Left kidney (tissue), 8 donors: ENCODE measurements around the gene VRK2. TPM values are rescaled to one million over a fixed set of nuclear protein-coding genes. Genes with fewer than 3 reads are reported as not detected.

Experiments used
- DNase-seq: peaks from one replicate; pipeline ENCODE4 v3.0.0-alpha.2; 2013
- long read RNA-seq, 8 donors: transcript quantifications; one replicate each; lab custom pipeline, GENCODE V29; 2026
- polyA plus RNA-seq: library from polyadenylated mRNA; unstranded; fragments of 120-200 nt; gene quantifications from one replicate; pipeline ENCODE4 v1.2.1, GENCODE V29; 2013; ENCODE audit not compliant: insufficient read length

The VRK2 gene
- polyA plus RNA-seq, result 28.2 TPM
- long read RNA-seq, donor 1, partial matches to known transcripts, result 11 of 23 reads
- long read RNA-seq, donor 1, other reads (novel, unspliced or antisense), result 11 of 23 reads
- long read RNA-seq, donor 2, partial matches to known transcripts, result 22 of 35 reads
- long read RNA-seq, donor 2, other reads (novel, unspliced or antisense), result 10 of 35 reads
- long read RNA-seq, donor 3, partial matches to known transcripts, result 23 of 30 reads
- long read RNA-seq, donor 3, other reads (novel, unspliced or antisense), result 5 of 30 reads
- long read RNA-seq, donor 4, result 0 reads
- long read RNA-seq, donor 5, partial matches to known transcripts, result 20 of 53 reads
- long read RNA-seq, donor 5, other reads (novel, unspliced or antisense), result 31 of 53 reads
- long read RNA-seq, donor 6, partial matches to known transcripts, result 5 of 20 reads
- long read RNA-seq, donor 6, other reads (novel, unspliced or antisense), result 14 of 20 reads
- long read RNA-seq, donor 7, partial matches to known transcripts, result 29 of 49 reads
- long read RNA-seq, donor 7, other reads (novel, unspliced or antisense), result 18 of 49 reads
- long read RNA-seq, donor 8, partial matches to known transcripts, result 0 of 3 reads
- long read RNA-seq, donor 8, other reads (novel, unspliced or antisense), result 0 of 3 reads

DNA sequence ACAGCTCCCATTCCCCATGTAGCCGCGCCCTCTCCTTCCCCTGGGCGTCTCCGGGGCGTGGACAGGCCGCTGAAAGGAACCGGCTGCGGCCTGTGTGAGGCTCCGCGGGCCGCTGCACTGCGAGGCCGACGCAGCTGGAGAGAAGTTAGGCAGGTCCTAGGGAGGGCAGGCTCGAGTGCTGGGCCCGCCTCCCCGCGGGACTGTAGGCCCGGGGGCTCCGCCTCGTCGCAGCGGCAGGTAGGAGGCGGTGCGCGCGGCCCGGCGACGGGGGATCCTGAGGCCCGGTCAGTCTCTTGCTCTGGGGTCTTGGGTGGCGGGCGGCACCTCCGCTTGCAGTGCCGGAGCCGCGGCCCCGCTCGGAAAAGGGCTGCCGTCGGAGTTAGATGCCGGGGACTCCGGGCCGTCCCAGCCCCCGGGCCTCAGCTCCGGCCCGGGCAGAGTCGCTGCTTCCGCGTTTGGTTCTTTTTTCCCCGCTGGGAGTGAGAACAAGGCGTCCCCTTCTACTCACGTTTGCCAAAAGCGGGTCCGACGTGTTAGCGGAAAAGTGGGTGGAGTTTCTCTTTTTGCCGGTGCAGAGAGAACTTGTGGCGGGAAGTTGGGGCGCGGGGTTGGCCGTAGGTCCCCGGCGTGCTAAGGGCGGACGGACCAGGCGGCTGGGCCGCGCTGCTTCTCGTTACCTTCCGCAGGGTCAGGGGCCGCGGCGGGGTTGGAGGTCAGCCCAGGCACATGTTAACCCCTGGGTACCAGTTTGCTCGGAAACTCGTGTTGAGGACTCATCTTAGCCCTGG lies at the start of gene VRK2:
Gene VRK2 (plus strand): TSS at position 222 of the 788 bp plus-strand sequence. CDS start 2,026 bp downstream, outside the sequence.
- DNase-seq, result peak; percentile 87

DNA sequence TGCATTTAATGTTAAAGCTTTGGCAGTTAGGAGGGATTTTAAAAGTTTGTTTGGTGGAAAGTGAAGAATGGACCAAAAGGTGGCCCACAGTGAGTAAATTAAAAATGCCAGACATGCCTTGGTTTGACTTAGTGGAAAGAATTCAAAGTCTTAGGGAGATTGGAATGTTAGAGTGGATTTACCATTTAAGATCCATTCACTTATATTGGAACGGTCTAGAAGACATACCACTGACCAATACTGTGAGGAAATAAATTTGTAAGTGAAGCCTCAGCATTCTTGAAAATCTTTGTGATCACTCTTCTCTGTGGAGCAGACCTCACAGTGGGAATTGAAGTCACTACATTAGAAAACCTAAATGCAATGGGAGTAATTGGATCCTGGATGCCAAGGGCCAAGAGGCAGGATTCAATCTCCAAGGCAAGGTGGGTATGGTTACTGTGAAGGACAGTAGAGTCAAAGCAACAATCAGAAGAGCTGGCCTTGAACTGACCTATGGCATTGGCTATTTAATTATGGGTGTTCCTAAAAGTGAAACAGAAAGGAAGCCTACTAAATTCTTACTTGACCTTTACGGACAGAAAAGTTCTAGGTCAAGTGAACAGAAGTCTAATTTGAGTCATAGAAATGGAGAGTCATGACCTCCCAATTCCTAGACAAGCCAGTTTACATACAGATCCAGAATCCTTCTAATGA lies 40.2 kb upstream of the VRK2 start:
- DNase-seq, result no peak

DNA sequence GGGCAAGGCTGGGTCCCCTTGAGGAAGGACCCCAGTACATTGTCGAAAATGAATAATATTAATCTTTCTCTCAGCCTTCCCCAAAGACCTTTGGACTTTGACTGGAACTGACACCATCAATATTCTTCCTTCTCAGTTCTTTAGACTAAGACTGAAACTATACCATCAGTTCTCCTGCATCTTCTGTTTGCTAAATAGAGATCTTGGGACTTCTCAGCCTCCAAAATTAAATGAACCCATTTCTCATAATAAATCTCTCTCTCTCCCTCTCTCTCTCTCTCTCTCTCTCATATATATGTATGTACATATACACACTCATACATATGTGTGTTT lies 39.7 kb upstream of the VRK2 start:
- DNase-seq, result no peak

DNA sequence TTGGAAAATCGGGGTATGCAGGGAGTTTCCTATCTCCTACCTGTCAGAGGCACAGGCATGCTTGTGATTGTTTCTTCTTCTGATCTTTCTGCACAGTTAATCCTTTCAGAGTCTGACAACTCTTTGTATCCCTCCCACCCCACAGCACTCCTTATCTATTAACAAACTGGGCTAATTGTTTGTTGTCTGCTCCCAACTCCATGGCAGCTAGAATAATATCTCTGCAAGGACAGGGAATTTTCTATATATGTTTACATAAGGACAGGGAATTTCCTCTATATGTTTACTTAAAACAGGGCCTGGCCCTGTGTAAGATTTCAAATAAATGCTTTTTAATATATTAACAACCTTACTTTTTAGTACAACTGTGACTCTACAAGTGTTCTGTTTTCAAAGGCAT lies 36.0 kb upstream of the VRK2 start:
- DNase-seq, result no peak

DNA sequence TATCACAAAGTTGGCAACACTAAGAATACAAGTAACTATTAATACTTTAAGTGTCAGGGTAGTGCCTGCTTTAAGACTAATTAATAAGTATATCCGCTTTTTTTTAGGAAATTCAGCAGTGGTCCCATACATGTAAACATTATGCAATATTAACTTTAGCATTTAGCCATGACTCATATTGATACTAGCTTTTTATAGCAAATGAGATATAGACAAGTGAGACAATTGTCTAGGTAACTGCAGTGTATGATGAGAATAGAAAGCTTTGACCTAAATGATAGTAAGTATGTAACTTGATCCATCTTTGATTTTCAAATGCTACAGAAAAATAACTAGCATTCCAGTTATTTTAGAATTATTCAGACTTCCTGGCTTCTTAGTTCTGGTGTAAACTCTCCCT lies 27.4 kb upstream of the VRK2 start:
- no peak for DNase-seq

DNA sequence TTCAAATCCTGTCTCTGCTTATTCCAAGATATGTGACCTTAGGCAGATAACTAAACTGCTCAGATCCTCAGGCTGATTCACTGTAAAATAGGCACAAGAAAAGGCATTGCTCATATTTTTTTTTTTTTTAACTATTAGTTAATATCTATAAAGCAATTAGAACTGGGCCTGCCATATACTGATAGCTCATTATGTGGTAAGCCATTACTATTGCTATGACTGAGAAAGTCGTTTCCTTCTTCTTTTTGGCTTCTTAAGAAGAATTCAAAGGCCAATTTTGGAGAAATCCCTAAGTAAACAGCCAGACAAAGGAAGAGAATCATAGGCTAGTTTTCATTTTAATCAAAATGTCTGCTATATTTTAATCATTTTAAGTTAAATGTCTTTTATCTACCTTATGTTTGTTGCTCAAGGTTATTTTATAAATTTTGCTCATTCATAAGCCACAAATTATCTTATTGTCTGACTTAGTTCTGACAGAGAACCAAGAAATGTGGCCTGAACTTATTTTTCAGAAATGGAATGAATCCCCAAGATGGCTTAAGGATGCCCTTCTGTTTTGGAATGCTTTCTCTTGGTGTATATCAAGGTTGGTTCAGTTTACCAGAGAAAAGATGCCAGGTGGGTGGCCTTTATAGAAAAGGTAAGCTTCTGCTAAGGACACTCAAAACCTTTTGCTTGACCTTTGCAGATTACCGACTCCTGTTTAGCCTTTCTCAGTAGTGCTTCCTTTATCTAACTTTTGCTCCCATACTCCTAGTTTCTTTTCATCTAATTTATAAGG lies 21.3 kb upstream of the VRK2 start:
- DNase-seq, result no peak

DNA sequence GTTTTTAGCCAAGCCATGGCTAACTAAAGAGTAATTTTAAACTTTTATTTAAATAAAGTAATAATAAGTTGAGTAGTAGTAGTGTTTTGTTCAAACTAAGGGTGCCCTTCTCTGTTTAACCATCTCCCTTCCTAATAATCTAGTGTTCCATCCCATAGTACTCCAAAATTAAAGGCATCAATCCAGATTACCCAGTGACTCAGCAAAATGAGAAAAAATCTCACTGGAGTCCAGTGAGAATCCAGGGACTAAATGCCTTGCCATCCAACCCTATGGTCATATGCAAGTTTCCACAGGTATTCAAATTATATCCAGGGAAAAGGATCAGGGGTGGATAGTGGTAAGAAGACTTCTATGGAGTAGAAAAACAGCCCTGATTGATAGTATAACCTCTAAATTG lies 19.6 kb upstream of the VRK2 start:
- no peak for DNase-seq

DNA sequence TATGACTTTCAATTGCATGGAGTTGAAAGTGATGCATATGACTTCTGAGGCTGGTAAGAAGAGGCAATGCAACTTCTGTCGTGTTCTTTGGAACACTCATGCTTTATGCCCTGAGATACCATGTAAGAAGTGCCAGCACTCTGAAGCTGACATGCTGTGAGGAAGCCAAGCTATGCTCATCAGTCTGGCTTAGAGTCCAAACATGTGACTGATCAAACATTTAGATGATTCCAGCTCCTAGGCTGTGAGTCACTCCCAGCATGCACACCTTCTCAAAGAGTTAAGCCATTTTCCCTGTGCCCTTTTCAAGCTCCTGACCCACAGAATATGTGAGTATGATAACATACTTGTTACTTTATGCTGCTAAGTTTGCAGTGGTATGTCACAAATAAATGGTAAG lies 15.8 kb upstream of the VRK2 start:
- DNase-seq, result no peak

DNA sequence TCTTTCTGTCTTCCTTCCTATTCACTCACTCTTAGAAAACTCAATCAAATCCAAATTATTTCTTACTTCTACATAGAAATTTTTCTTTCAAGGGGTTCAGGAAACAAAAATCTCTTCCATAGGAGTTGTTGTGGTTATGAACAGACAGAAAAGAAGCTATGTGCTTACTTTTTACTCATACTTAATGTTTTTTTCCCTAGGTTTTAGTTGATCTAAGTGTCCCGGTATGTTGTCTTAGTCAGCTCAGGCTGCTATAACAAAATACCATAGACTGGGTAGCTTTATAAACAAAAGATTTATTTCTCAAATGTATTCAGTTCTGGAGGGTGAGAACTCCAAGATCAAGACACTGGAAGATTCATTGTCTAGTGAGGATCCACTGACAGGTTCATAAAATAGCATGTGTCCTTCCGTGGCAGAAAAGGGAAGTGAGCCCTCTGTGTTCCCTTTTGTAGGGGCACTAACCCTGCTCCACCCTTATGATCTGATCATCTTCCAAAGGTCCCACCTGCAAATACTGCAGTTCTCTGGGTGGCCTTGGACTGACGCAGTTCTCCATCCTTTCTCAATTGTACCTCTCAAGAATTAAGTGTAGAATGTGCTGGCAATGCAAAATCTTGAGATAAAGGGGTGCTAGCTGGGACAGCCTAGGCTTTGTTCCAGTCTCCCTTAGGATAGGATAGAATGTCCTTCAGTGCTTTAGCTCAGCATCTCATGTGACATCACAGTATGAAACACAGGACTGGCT lies 14.4 kb upstream of the VRK2 start:
- DNase-seq, result no peak

DNA sequence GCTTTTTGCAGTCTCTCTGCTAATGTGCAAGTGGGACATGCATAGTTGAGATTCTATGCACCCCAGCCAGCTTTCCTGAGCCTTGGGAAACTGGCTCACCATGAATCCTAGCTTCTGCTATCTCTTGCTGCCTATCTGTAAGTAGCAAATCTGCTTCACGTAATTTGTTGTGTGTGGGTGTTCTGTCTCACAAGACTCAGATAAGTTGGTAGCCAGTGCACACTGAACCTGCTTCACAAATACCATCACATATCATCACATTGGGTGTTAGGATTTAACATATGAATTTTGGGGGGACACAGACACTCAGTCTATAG lies 13.9 kb upstream of the VRK2 start:
- DNase-seq, result no peak

DNA sequence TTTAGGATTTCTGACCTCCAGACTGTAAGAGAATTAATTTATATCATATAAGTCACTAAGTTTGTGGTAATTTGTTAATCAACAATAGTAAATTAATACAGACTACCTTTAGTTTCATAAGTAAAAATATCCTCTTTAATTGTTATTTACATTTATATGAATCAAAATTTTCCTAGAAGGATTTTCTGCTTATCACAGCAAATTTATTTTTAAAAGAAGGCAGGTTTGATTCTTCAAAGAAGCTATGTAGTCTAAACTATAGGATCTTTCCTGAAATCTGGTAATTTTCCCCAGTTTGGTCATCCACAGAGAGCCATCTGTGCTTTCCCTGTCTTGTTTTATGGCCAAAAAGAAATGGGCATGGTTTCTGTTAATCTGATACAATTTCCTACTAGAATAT lies 13.1 kb upstream of the VRK2 start:
- no peak for DNase-seq

DNA sequence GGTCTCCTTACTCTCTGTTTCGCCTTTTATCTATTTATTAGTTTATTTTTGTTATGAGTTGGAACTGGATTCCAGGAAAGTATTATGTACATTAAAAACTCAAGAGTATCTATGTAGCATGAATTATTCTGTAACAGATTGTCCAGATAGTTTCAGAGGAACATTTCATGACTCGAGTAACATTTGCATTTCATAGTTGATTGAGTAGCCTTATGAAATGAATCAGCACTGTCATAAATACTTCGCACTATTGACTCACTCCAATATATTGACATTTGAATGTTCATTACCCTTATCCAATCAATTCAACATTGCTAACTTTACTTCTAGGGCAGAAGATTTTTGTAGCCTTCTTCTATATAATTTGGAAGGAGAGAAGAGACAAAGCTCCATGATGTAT lies 11.3 kb upstream of the VRK2 start:
- no peak for DNase-seq

DNA sequence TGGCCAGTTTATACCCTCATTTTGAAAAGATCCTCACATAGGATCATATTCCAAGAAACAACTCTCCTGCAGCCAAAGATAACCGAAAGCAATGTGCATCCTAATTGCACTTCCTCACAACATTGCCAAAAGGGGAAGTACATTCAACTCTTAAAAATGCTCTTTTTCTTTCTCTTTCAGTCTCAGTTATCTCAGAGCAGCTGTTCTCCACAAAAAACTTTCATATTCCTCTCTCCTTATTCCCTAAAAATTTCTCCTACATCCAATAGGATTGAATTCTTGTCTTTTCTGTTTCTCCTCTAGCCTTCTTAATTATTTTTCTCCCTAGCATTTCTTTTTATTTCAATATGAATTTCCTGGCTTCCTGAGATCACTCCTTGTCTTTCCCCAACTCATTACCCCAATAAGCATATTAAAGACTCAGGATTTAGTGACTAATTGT lies 7.4 kb upstream of the VRK2 start:
- DNase-seq, result no peak

DNA sequence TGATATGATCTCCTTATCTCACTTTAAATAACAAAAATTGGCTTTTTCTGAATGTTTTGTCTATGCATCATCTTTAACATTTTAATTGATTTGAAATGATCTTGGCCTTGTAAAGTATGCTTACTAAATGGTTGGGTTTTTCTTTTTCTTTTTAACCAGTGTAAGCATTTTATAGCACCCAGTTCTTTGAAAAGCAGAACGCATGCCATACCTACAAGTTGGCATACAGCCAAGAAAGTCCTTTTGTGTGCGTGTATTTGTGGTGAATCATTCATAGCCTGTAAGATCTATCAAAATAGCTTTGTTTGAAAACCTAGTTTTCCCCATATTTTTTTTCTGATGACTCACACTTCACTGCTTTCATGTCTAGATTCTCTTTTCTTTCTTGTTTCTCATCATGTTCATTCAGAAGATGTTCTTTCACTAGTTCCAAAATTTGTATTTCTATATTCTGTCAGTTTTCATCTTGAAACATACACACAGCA lies 4.1 kb upstream of the VRK2 start:
- DNase-seq, result peak; percentile 25

DNA sequence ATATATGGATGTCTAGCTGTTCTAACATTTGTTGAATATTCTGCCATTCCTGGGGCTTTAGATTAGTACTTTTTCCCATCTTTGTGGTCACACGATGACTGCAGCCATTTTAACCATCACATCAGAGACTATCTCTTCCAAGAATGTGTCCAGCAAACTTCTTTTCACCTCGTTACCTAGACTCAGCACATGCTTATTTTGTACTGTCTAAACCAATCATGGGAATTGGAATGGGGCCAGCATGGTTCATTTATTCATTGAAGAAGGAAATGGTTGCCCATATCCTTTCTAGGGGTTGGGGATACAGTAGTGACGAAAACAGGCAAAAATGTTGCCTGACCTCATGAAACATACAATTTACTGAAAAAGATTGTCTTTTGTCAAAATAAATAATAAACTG lies 2.5 kb upstream of the VRK2 start:
- no peak for DNase-seq

DNA sequence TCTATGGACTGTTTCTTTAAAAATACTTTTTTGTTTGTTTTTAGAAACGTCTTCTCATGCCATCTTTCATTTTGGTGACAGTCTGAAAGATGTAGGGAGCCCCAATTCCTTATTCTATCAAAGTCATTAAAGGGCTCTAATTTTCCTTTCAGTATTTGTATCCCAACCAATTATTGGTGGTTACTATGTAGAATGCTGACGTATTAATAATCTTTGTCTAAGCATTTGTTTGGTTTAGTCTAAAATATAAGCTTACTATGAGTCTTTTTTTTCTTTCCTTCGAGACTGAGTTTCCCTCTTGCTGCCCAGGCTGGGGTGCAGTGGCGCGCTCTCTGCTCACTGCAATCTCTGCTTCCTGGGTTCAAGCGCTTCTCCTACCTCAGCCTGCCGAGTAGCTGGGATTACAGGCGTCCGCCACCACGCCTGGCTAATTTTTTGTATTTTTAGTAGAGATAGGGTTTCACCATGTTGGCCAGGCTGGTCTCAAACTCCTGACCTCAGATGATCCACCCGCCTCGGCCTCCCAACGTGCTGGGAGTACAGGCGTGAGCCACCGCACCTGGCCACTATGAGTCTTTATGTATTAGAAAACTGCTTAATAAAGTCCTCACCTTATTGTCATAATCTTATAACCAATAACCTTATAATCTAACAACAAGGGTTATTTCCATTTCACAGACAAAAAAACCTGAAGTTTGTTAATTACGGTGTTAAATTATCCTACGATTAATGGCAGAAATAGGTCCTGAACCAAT lies 849 bp upstream of the VRK2 start:
- no peak for DNase-seq

DNA sequence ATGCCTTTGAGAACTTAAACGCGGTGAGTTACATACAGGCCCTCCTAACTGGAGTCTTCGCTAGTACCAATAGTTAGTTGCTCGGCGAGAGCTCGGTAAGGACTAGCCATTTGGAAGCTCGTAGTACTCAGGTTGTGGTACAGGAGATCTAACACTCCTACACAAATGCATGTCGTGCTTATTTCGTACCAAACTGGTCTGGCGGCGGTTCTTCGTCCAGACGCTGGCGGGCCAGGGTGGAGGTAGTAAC lies 346 bp upstream of the VRK2 start:
- no peak for DNase-seq

DNA sequence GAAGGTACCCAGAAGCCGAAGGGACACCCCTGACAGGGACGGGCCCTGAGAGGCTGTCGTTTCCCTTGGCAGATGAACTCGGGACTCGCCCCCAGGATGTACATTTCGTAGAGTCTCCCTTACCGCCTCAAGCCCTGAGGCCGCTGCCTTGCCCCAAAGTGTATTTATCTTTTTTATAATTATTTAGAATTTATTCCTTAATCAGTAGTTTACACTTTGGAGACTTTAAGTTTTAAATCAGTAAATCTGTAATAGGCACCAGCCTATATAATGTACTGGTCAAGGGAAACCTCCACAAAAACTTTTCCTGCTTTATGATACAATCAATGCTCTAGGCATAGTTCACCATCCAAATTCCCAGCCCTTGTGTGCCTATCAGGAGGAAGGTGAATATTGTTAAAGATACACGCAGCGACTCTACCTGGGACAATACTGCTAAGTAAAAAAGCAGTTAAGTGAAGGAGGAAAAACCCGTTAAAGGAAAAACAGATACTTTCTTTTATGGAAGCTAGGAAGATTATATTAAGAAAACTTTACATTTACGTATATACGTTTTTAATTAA lies 848 bp downstream of the VRK2 start:
- DNase-seq, result no peak

DNA sequence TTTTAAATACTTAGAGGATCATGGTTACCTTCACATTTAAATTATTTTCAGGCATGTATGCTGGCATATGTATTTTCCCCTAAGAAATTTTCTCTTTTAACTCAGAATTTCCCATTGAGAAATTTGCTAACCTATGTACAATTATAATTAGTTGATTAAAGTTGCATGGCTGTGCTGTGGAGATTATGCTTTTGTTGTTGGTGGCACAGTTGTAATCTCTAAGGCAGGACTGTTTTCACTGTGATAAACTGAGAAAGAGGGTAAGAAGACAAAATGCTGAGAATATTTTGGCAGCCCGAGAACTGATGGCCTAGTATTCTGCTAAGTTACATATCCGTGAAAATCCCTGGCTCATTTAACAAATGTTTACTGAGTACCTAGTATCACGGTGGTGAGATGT lies 1.4 kb downstream of the VRK2 start:
- DNase-seq, result no peak

DNA sequence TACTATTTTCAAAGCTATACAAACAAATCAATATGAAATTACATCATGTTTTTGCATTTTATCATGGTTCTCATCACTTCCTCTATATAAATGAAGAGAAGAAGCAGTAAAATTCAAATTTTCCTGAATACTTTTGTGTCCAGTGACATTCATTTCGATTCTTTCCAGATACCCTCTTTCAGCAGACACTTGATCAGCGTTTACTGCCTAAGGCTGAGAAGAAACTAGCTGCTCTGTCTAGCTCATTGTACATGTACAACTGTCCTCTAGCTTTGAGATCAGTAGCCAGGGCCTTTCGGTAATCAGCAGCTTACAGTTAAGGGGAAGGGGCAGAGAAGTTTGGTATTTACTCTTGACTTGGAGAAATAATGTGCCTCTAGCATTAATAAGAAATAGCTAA lies 4.8 kb downstream of the VRK2 start:
- no peak for DNase-seq
